Ishikawa (cell line): ENCODE measurements around the gene ALDH1A3.

Source experiments
- CEBPB ChIP-seq: IDR thresholded peaks from 2 replicates; pipeline ENCODE4 v1.6.1; 2012
- EGR1 ChIP-seq: IDR thresholded peaks from 2 replicates; pipeline ENCODE4 v1.6.1; 2012
- EP300 ChIP-seq: IDR thresholded peaks from 2 replicates; pipeline ENCODE4 v1.6.1; 2012; ENCODE audit warnings: borderline replicate concordance
- NFIC ChIP-seq: IDR thresholded peaks from 2 replicates; pipeline ENCODE4 v1.6.1; 2012
- RAD21 ChIP-seq: IDR thresholded peaks from 2 replicates; pipeline ENCODE4 v1.6.1; 2012; ENCODE audit warnings: low read depth
- TAF1 ChIP-seq: IDR thresholded peaks from 2 replicates; pipeline ENCODE4 v1.6.1; 2012; ENCODE audit warnings: low read depth, mild to moderate bottlenecking
- TCF12 ChIP-seq: IDR thresholded peaks from 2 replicates; pipeline ENCODE4 v1.6.1; 2012; ENCODE audit warnings: low read depth
- USF1 ChIP-seq: IDR thresholded peaks from 2 replicates; pipeline ENCODE4 v1.6.1; 2012
- YY1 ChIP-seq: IDR thresholded peaks from 2 replicates; pipeline ENCODE4 v1.6.1; 2012; ENCODE audit warnings: low read depth

- TF ChIP-seq EP300 (no peak), CEBPB (no peak), EGR1 (no peak), TAF1 (no peak), NFIC (no peak), USF1 (no peak), TCF12 (no peak), RAD21 (no peak), YY1 (no peak)
Observed at GRCh38 chr15:100893964-100894295, 14.3 kb downstream of the ALDH1A3 start.
